Fibroblast of lung (primary cell): ENCODE measurements around the gene FLRT3.

Source experiments
- CTCF ChIP-seq, 2 donors: IDR thresholded peaks in 1 of 2; conservative IDR thresholded peaks in 1 of 2; 1 replicate in 1 of 2; 2 replicates in 1 of 2; pipeline ENCODE4 v1.5.1; 2011 to 2012; ENCODE audit warnings: low read length in 2 of 2, control low read depth in 1 of 2, inconsistent platforms in 1 of 2, low read depth in 1 of 2, mild to moderate bottlenecking in 1 of 2
- EZH2 ChIP-seq: IDR thresholded peaks from 2 replicates; pipeline ENCODE4 v1.5.1; 2012; ENCODE audit warnings: low read length, control low read depth, mild to moderate bottlenecking; ENCODE audit errors: missing control alignments

- TF ChIP-seq CTCF (conservative IDR thresholded peaks at IDR 0.05 in 1 of 2, IDR thresholded peaks at IDR 0.05 in 1 of 2; ENCODE audit: low read depth in 1 of 2, low read length in 2 of 2) (no peak), EZH2 (no peak)
Observed at GRCh38 chr20:14361509-14362345, 24.3 kb upstream of the FLRT3 start.
